GM23338 (cell line): Measurements from ENCODE around the gene YWHAB. TPM values are rescaled to one million over a fixed set of nuclear protein-coding genes. Genes with fewer than 3 reads are reported as not detected.

Experiments used
- ATAC-seq: fragments of 200-7000 bp; cut with Tn5 transposase; 3 replicates; pipeline ENCODE4 v1.9.1; 2020
- DNase-seq: peaks from one replicate; pipeline ENCODE4 v3.0.0-alpha.2; 2015; ENCODE audit warnings: low spot score
- H2AFZ ChIP-seq: fragments of 200-600 bp; sonication (generic); 2 replicates; pipeline ENCODE4 v1.8.0; 2016; ENCODE audit warnings: antibody characterized with exemption, mild to moderate bottlenecking, moderate library complexity
- H3F3A ChIP-seq: fragments of 200-600 bp; sonication (generic); replicated peaks from 2 replicates; pipeline ENCODE4 v1.8.0; 2017; ENCODE audit warnings: antibody characterized with exemption, mixed run types, low read depth
- H3K27ac ChIP-seq: fragments of 200-600 bp; sonication (generic); 2 replicates; pipeline ENCODE4 v1.6.1; 2016; ENCODE audit warnings: low read depth
- H3K27me3 ChIP-seq: fragments of 200-600 bp; sonication (generic); 2 replicates; pipeline ENCODE4 v1.8.0; 2016; ENCODE audit warnings: mild to moderate bottlenecking, mixed run types, moderate library complexity; ENCODE audit not compliant: insufficient read depth
- H3K36me3 ChIP-seq: fragments of 200-600 bp; sonication (generic); 2 replicates; pipeline ENCODE4 v1.8.0; 2016; ENCODE audit warnings: mild to moderate bottlenecking; ENCODE audit not compliant: insufficient read depth
- H3K4me1 ChIP-seq: fragments of 200-600 bp; sonication (generic); 2 replicates; pipeline ENCODE4 v1.8.0; 2016; ENCODE audit warnings: mild to moderate bottlenecking, moderate library complexity; ENCODE audit not compliant: insufficient read depth
- H3K4me2 ChIP-seq: fragments of 200-600 bp; sonication (generic); 2 replicates; pipeline ENCODE4 v1.7.1; 2017; ENCODE audit warnings: mixed run types
- H3K4me3 ChIP-seq: fragments of 200-600 bp; sonication (generic); 2 replicates; pipeline ENCODE4 v1.6.1; 2016; ENCODE audit warnings: mixed run types
- H3K79me2 ChIP-seq: fragments of 200-600 bp; sonication (generic); replicated peaks from 2 replicates; pipeline ENCODE4 v1.8.0; 2017; ENCODE audit warnings: mild to moderate bottlenecking; ENCODE audit not compliant: insufficient read depth
- H3K9me2 ChIP-seq: fragments of 200-600 bp; sonication (generic); 2 replicates; pipeline ENCODE4 v1.8.0; 2017; ENCODE audit not compliant: insufficient read depth
- H4K20me1 ChIP-seq: fragments of 200-600 bp; sonication (generic); replicated peaks from 2 replicates; pipeline ENCODE4 v1.8.0; 2017; ENCODE audit warnings: mild to moderate bottlenecking; ENCODE audit not compliant: insufficient read depth
- H3K27ac Mint-ChIP-seq: 2 replicates; pipeline ENCODE4 v1.8.0; 2020; ENCODE audit warnings: inconsistent platforms, mild to moderate bottlenecking, moderate library complexity, mixed read lengths
- H3K27me3 Mint-ChIP-seq: 3 replicates; pipeline ENCODE4 v1.8.0; 2022; ENCODE audit warnings: low read depth, mild to moderate bottlenecking, moderate library complexity, mixed read lengths, inconsistent platforms; ENCODE audit not compliant: insufficient read depth, poor library complexity
- H3K36me3 Mint-ChIP-seq: 3 replicates; pipeline ENCODE4 v1.8.0; 2021; ENCODE audit warnings: low read depth, mild to moderate bottlenecking, inconsistent platforms, moderate library complexity, mixed read lengths
- H3K4me1 Mint-ChIP-seq: 3 replicates; pipeline ENCODE4 v1.8.0; 2020; ENCODE audit warnings: mild to moderate bottlenecking, inconsistent platforms, mixed read lengths
- H3K4me3 Mint-ChIP-seq: 3 replicates; pipeline ENCODE4 v1.8.0; 2021; ENCODE audit warnings: moderate library complexity, mild to moderate bottlenecking, inconsistent platforms, mixed read lengths
- H3K9me3 Mint-ChIP-seq: 3 replicates; pipeline ENCODE4 v1.8.0; 2020; ENCODE audit warnings: moderate library complexity, mild to moderate bottlenecking, inconsistent platforms, mixed read lengths
- CTCF ChIP-seq, 2 experiments: fragments of 200-600 bp in 1 of 2; sonication (generic) in 1 of 2; conservative IDR thresholded peaks; 2 replicates each; pipeline versions ENCODE4 v1.5.1 to v1.6.1; 2016 to 2017; ENCODE audit warnings: antibody characterized with exemption in 2 of 2, low read depth in 2 of 2, mild to moderate bottlenecking in 2 of 2, moderate library complexity in 1 of 2
- EZH2phosphoT487 ChIP-seq: fragments of 200-600 bp; sonication (generic); IDR thresholded peaks from one replicate; pipeline ENCODE4 v1.8.1; 2018; ENCODE audit warnings: antibody characterized with exemption; ENCODE audit not compliant: unreplicated experiment
- ZNF462 ChIP-seq: fragments of 250-450 bp; sonication (Bioruptor Pico); IDR thresholded peaks from 2 replicates; pipeline ENCODE4 v1.5.0; 2020; ENCODE audit warnings: mild to moderate bottlenecking, moderate library complexity
- long read RNA-seq: library from polyadenylated mRNA; unstranded; transcript quantifications from one replicate; pipeline ENCODE4 v2.0.0, GENCODE V29; 2020; ENCODE audit not compliant: unreplicated experiment
- polyA plus RNA-seq: library from polyadenylated mRNA; unstranded; fragments of >200 nt; fragmentation: Nextera tagmentation; extraction: Ambion mirVana; gene quantifications from 2 replicates; pipeline ENCODE4 v1.2.1, GENCODE V29; 2016
- total RNA-seq: library from RNA; depleted of rRNA; stranded (reverse); fragments of >200 nt; shearing (Covaris generic); gene quantifications from 2 replicates; pipeline ENCODE4 v1.2.3, GENCODE V29; 2014; rRNA removed

YWHAB gene
- total RNA-seq (120 and 121 TPM in 2 replicates), polyA plus RNA-seq (454 and 519 TPM in 2 replicates)
- long read RNA-seq, transcript YWHAB-201 (6 exons, 3,049 nt), result major isoform, 232 of 286 reads
- long read RNA-seq, transcript YWHAB-202 (7 exons, 3,109 nt), result minor isoform, 28 of 286 reads
- long read RNA-seq, partial matches to known transcripts, result 18 of 286 reads
- long read RNA-seq, other reads (novel, unspliced or antisense), result 8 of 286 reads

DNA sequence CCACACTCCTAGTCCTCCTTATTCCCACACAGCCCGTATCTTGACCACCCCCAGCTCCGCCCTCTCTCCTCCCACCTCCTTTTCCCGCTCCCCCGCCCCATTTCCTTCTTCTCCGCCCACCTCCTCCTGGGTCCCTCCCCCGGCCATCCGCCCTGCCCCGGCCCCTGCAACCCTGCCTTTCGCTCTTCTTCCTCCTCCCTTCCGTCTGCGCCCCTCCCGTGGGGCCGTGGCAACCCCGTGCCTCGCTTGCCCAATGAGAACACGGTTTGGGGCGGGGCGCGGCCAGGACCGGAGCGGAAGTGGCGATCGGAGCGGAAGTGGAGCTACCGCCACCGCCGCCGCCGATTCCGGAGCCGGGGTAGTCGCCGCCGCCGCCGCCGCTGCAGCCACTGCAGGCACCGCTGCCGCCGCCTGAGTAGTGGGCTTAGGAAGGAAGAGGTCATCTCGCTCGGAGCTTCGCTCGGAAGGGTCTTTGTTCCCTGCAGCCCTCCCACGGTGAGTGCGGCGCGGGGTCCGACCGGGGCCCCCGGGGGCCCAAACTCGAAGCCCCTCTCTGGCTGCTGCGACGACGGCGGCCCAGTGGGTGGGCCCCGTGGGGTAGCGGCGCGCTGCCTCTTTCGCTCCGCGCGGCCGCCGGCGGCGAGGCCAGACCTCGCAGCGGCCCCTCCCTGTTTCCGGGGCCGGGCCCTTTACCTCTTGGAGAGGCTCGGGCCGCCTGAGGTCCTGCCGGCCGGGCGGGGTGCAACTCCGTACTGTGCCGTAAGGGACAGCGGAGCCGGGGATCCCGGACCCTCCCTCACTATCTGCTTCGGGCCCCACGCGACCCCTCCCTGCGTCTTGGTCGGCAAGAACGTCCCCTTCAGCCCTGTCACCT is at the start of gene YWHAB:
TSS of gene YWHAB (plus strand) at position 314 of the 874 bp plus-strand sequence. CDS start 15,829 bp downstream, outside the sequence.
- Histone ChIP-seq H3K4me1 (peaks cover 31% of the 10 kb centered on the region), H3K4me2 (peak within 1 kb of the TSS; percentile 91), H3K27me3 (no peaks in the 10 kb centered on the region), H3K27ac (peak within 1 kb of the TSS; percentile 89), H3K79me2 (peaks cover 50% of the 10 kb centered on the region), H2AFZ (peak within 1 kb of the TSS; percentile 77), H3K9me2 (no peaks in the 10 kb centered on the region), H4K20me1 (peaks cover 44% of the 10 kb centered on the region), H3K36me3 (no peaks in the 10 kb centered on the region; the same call in 1 of the 2 replicates), H3K4me3 (peak within 1 kb of the TSS; percentile 99), H3F3A (no peaks in the 10 kb centered on the region; the same call in 1 of the 2 replicates)
- H3K27me3 Mint-ChIP-seq, result peaks cover 10% of the 10 kb centered on the region
- peaks cover 25% of the 10 kb centered on the region; the same call in 2 of the 3 replicates for H3K36me3 Mint-ChIP-seq
- H3K9me3 Mint-ChIP-seq, result no peaks in the 10 kb centered on the region
- ATAC-seq (peak; percentile 95), DNase-seq (peak; percentile 99)
- H3K4me1 Mint-ChIP-seq, result peaks cover 35% of the 10 kb centered on the region
- peak within 1 kb of the TSS; percentile 98 for H3K27ac Mint-ChIP-seq
- H3K4me3 Mint-ChIP-seq, result peak within 1 kb of the TSS; percentile 99
- 0 out of 4 replicates have a peak, but pooled peaks of 1 of the 2 experiments have one; percentile 10 for TF ChIP-seq CTCF (conservative IDR thresholded peaks at IDR 0.05; ENCODE audit: low read depth in 2 of 2)
- no peak for TF ChIP-seq EZH2phosphoT487
- no peak for TF ChIP-seq ZNF462
